Neural crest cell (in vitro differentiated cells): ENCODE data around the gene RAB11FIP4. TPM values are rescaled to one million over a fixed set of nuclear protein-coding genes. Genes with fewer than 3 reads are reported as not detected.
A peak's percentile ranks its signal among the peaks of the same experiment; 100 is the strongest.

Experiments
- DNase-seq: peaks from one replicate; pipeline ENCODE4 v3.0.0; 2021; ENCODE audit warnings: low read depth, mixed read lengths, low spot score
- H3K27ac Mint-ChIP-seq: one replicate; pipeline ENCODE4 v1.8.0; 2021; ENCODE audit warnings: mild to moderate bottlenecking, mixed read lengths; ENCODE audit not compliant: unreplicated experiment
- H3K27me3 Mint-ChIP-seq: 2 replicates; pipeline ENCODE4 v1.8.0; 2021; ENCODE audit warnings: low read depth, mild to moderate bottlenecking, mixed read lengths
- H3K36me3 Mint-ChIP-seq: 2 replicates; pipeline ENCODE4 v1.8.0; 2021; ENCODE audit warnings: low read depth, mild to moderate bottlenecking, mixed read lengths
- H3K4me1 Mint-ChIP-seq: 2 replicates; pipeline ENCODE4 v1.8.0; 2021; ENCODE audit warnings: mixed read lengths
- H3K4me3 Mint-ChIP-seq: one replicate; pipeline ENCODE4 v1.8.0; 2021; ENCODE audit warnings: mild to moderate bottlenecking, mixed read lengths
- H3K9me3 Mint-ChIP-seq: 2 replicates; pipeline ENCODE4 v1.8.0; 2021; ENCODE audit warnings: mixed read lengths
- CTCF ChIP-seq: fragments of 200-600 bp; sonication (generic); conservative IDR thresholded peaks from 2 replicates; pipeline ENCODE4 v1.5.0; 2021; ENCODE audit warnings: antibody characterized with exemption, mild to moderate bottlenecking
- microRNA-seq: library from miRNA; unstranded; fragments of <30 nt; microRNA quantifications from one replicate; pipeline ENCODE4, GENCODE V29; 2020
- total RNA-seq: library from RNA; stranded (reverse); gene quantifications from 2 replicates; pipeline ENCODE4 v1.2.1, GENCODE V29; 2021

RAB11FIP4 gene
- total RNA-seq, 1 donor from 2014 or later: 7.4 TPM

GRCh38 chr17:31584438-31585279 is 193.2 kb downstream of the RAB11FIP4 start:
- DNase-seq: no peak
- no peaks in the 10 kb centered on the region for H3K9me3 Mint-ChIP-seq
- no peaks in the 10 kb centered on the region for H3K27me3 Mint-ChIP-seq
- H3K36me3 Mint-ChIP-seq: no peaks in the 10 kb centered on the region
- no peak for TF ChIP-seq CTCF
- peaks cover 1% of the 10 kb centered on the region for H3K4me1 Mint-ChIP-seq
- H3K4me3 Mint-ChIP-seq: no peak overlapping the region
- H3K27ac Mint-ChIP-seq: no peak overlapping the region

GRCh38 chr17:31585280-31585630 is 193.8 kb downstream of the RAB11FIP4 start:
- H3K4me1 Mint-ChIP-seq: no peaks in the 10 kb centered on the region
- no peak for TF ChIP-seq CTCF
- H3K9me3 Mint-ChIP-seq: no peaks in the 10 kb centered on the region
- no peak for DNase-seq
- H3K27ac Mint-ChIP-seq: no peak overlapping the region
- no peaks in the 10 kb centered on the region for H3K36me3 Mint-ChIP-seq
- no peak overlapping the region for H3K4me3 Mint-ChIP-seq
- no peaks in the 10 kb centered on the region for H3K27me3 Mint-ChIP-seq

- TF ChIP-seq CTCF: no peak
- Mint-ChIP-seq H3K27ac (no peak overlapping the region), H3K27me3 (no peaks in the 10 kb centered on the region), H3K4me1 (no peaks in the 10 kb centered on the region), H3K9me3 (no peaks in the 10 kb centered on the region), H3K36me3 (no peaks in the 10 kb centered on the region), H3K4me3 (no peak overlapping the region)
- no peak for DNase-seq
Observed at GRCh38 chr17:31586946-31587345, 195.5 kb downstream of the RAB11FIP4 start.

- H3K27ac Mint-ChIP-seq: no peak overlapping the region
- TF ChIP-seq CTCF: no peak
- DNase-seq: no peak
- no peaks in the 10 kb centered on the region for H3K9me3 Mint-ChIP-seq
- no peaks in the 10 kb centered on the region for H3K4me1 Mint-ChIP-seq
- H3K27me3 Mint-ChIP-seq: no peaks in the 10 kb centered on the region
- no peaks in the 10 kb centered on the region for H3K36me3 Mint-ChIP-seq
- H3K4me3 Mint-ChIP-seq: no peak overlapping the region
Observed at GRCh38 chr17:31587462-31587861, 196.0 kb downstream of the RAB11FIP4 start.

Small RNA genes within 50 kb of the gene (microRNA-seq; reads per million reads assigned to microRNA genes)
- gene MIR193A: 66.3 reads per million, percentile 56 among the genes with 10 or more reads in this experiment
- gene MIR365B: not detected
- 1.8 reads per million for gene MIR4725

Other genes starting within 250 kb of the RAB11FIP4 start
- gene OMG, start 94.4 kb upstream of the RAB11FIP4 start, total RNA-seq: not detected in 2 replicates
- gene EVI2B, start 77.6 kb upstream of the RAB11FIP4 start, total RNA-seq: not detected in 2 replicates
- not detected in 2 replicates for gene EVI2A, start 70.1 kb upstream of the RAB11FIP4 start, total RNA-seq